SU-DHL-6 (cell line): ENCODE data around the gene TLDC2.

ENCODE experiments used
- H2AFZ ChIP-seq: fragments of 200-600 bp; sonication (generic); 2 replicates; pipeline ENCODE4 v1.6.1; 2014; ENCODE audit warnings: low read depth, mild to moderate bottlenecking, moderate library complexity, mixed read lengths, antibody characterized with exemption, low read length; ENCODE audit not compliant: severe bottlenecking
- H3F3A ChIP-seq: fragments of 200-600 bp; shearing (Covaris generic); 2 replicates; pipeline ENCODE4 v1.6.0; 2016; ENCODE audit warnings: antibody characterized with exemption, mild to moderate bottlenecking; ENCODE audit not compliant: insufficient read depth
- H3K27ac ChIP-seq: fragments of 200-600 bp; sonication (generic); 2 replicates; pipeline ENCODE4 v1.5.1; 2016; ENCODE audit warnings: low read depth, mild to moderate bottlenecking, low read length, moderate library complexity, mixed read lengths
- H3K27me3 ChIP-seq: fragments of 200-600 bp; sonication (generic), shearing (Covaris generic); 2 replicates; pipeline ENCODE4 v1.6.0; 2014; ENCODE audit warnings: mild to moderate bottlenecking, low read length
- H3K36me3 ChIP-seq: fragments of 200-600 bp; sonication (generic); 2 replicates; pipeline ENCODE4 v1.6.1; 2014; ENCODE audit warnings: mild to moderate bottlenecking, low read length, mixed read lengths
- H3K4me2 ChIP-seq: fragments of 300-600, 200-600 bp; shearing (Covaris generic), sonication (generic); 2 replicates; pipeline ENCODE4 v1.6.0; 2014; ENCODE audit warnings: low read length, low read depth, mild to moderate bottlenecking; ENCODE audit not compliant: poor library complexity, severe bottlenecking
- H3K4me3 ChIP-seq: fragments of 200-600 bp; sonication (generic); 2 replicates; pipeline ENCODE4 v1.5.1; 2014; ENCODE audit warnings: antibody characterized with exemption, low read length, mild to moderate bottlenecking, mixed read lengths; ENCODE audit not compliant: insufficient read depth, poor library complexity, severe bottlenecking
- H3K79me2 ChIP-seq: fragments of 200-600 bp; sonication (generic); 2 replicates; pipeline ENCODE4 v1.6.1; 2014; ENCODE audit warnings: mild to moderate bottlenecking, low read length, moderate library complexity; ENCODE audit not compliant: insufficient read depth
- H3K9ac ChIP-seq: fragments of 200-600 bp; sonication (generic); 2 replicates; pipeline ENCODE4 v1.7.0; 2014; ENCODE audit warnings: mild to moderate bottlenecking, low read length
- H3K9me2 ChIP-seq: fragments of 200-600 bp; sonication (generic); replicated peaks from 2 replicates; pipeline ENCODE4 v1.6.1; 2014; ENCODE audit warnings: low read length; ENCODE audit not compliant: insufficient read depth
- H3K9me3 ChIP-seq: fragments of 200-600 bp; sonication (generic); 2 replicates; pipeline ENCODE4 v1.6.1; 2014; ENCODE audit warnings: low read length, mixed read lengths; ENCODE audit not compliant: insufficient read depth
- H4K20me1 ChIP-seq: fragments of 200-600 bp; sonication (generic); 2 replicates; pipeline ENCODE4 v1.6.1; 2014; ENCODE audit warnings: low read depth, mild to moderate bottlenecking, antibody characterized with exemption, low read length, moderate library complexity, mixed read lengths
- CTCF ChIP-seq: fragments of 200-600 bp; sonication (generic); IDR thresholded peaks from one replicate; pipeline ENCODE4 v1.5.1; 2017; ENCODE audit warnings: antibody characterized with exemption, mild to moderate bottlenecking, low read length, moderate library complexity; ENCODE audit not compliant: insufficient read depth, poor library complexity, severe bottlenecking
- EZH2phosphoT487 ChIP-seq: fragments of 200-600 bp; sonication (generic), shearing (Covaris generic); conservative IDR thresholded peaks from 2 replicates; pipeline ENCODE4 v1.6.1; 2018; ENCODE audit warnings: mild to moderate bottlenecking, antibody characterized with exemption, low read length, moderate library complexity, mixed read lengths

Gene TLDC2

GRCh38 chr20:36849333-36850065 is 26.4 kb upstream of the TLDC2 start:
- no peaks in the 10 kb centered on the region; the same call in 1 of the 2 replicates for H3K36me3 ChIP-seq
- 0 out of 2 replicates have a peak, but pooled peaks cover 3% of the 10 kb centered on the region for H3K9me3 ChIP-seq
- H3K4me3 ChIP-seq: no peak overlapping the region
- no peaks in the 10 kb centered on the region for H4K20me1 ChIP-seq
- peak overlapping the region; percentile 32 for H3K9ac ChIP-seq
- peaks cover 58% of the 10 kb centered on the region for H3F3A ChIP-seq
- TF ChIP-seq CTCF (no peak), EZH2phosphoT487 (no peak)
- H2AFZ ChIP-seq: no peak overlapping the region
- no peaks in the 10 kb centered on the region for H3K27me3 ChIP-seq
- H3K9me2 ChIP-seq: no peaks in the 10 kb centered on the region
- H3K79me2 ChIP-seq: peaks cover 68% of the 10 kb centered on the region
- H3K4me2 ChIP-seq: peak overlapping the region; percentile 69
- H3K27ac ChIP-seq: peak overlapping the region; percentile 99

- H2AFZ ChIP-seq: no peak overlapping the region
- H3F3A ChIP-seq: peaks cover 46% of the 10 kb centered on the region
- H3K79me2 ChIP-seq: peaks cover 80% of the 10 kb centered on the region
Observed at GRCh38 chr20:36850759-36851158, 25.2 kb upstream of the TLDC2 start.

GRCh38 chr20:36851490-36851889 is 24.4 kb upstream of the TLDC2 start:
- Histone ChIP-seq H3K4me2 (no peak overlapping the region), H3K9me2 (no peaks in the 10 kb centered on the region), H3K27me3 (no peaks in the 10 kb centered on the region), H3K79me2 (peaks cover 88% of the 10 kb centered on the region), H2AFZ (no peak overlapping the region), H4K20me1 (no peaks in the 10 kb centered on the region), H3K9ac (no peak overlapping the region), H3K27ac (peak overlapping the region; percentile 62), H3K4me3 (no peak overlapping the region), H3F3A (peaks cover 39% of the 10 kb centered on the region), H3K36me3 (no peaks in the 10 kb centered on the region; the same call in 1 of the 2 replicates), H3K9me3 (0 out of 2 replicates have a peak, but pooled peaks cover 3% of the 10 kb centered on the region)
- TF ChIP-seq EZH2phosphoT487 (no peak), CTCF (no peak)

More at GRCh38 chr20:36850759-36851158, 25.2 kb upstream of the TLDC2 start:
- peak overlapping the region; percentile 62 for H3K27ac ChIP-seq
- no peak overlapping the region for H3K4me2 ChIP-seq
- H4K20me1 ChIP-seq: no peaks in the 10 kb centered on the region
- no peaks in the 10 kb centered on the region for H3K9me2 ChIP-seq
- H3K36me3 ChIP-seq: no peaks in the 10 kb centered on the region; the same call in 1 of the 2 replicates
- 0 out of 2 replicates have a peak, but pooled peaks cover 3% of the 10 kb centered on the region for H3K9me3 ChIP-seq
- TF ChIP-seq EZH2phosphoT487: no peak
- no peak for TF ChIP-seq CTCF
- no peak overlapping the region for H3K9ac ChIP-seq
- H3K4me3 ChIP-seq: no peak overlapping the region
- no peaks in the 10 kb centered on the region for H3K27me3 ChIP-seq
